Fibroblast of lung (primary cell): ENCODE measurements around the gene SDCBP2.

Source experiments
- EZH2 ChIP-seq: IDR thresholded peaks from 2 replicates; pipeline ENCODE4 v1.5.1; 2012; ENCODE audit warnings: low read length, control low read depth, mild to moderate bottlenecking; ENCODE audit errors: missing control alignments
- TF ChIP-seq, protein P1 (sequence below), 2 donors: IDR thresholded peaks in 1 of 2; conservative IDR thresholded peaks in 1 of 2; 1 replicate in 1 of 2; 2 replicates in 1 of 2; pipeline ENCODE4 v1.5.1; 2011 to 2012; ENCODE audit warnings: low read length in 2 of 2, control low read depth in 1 of 2, inconsistent platforms in 1 of 2, low read depth in 1 of 2, mild to moderate bottlenecking in 1 of 2

DNA sequence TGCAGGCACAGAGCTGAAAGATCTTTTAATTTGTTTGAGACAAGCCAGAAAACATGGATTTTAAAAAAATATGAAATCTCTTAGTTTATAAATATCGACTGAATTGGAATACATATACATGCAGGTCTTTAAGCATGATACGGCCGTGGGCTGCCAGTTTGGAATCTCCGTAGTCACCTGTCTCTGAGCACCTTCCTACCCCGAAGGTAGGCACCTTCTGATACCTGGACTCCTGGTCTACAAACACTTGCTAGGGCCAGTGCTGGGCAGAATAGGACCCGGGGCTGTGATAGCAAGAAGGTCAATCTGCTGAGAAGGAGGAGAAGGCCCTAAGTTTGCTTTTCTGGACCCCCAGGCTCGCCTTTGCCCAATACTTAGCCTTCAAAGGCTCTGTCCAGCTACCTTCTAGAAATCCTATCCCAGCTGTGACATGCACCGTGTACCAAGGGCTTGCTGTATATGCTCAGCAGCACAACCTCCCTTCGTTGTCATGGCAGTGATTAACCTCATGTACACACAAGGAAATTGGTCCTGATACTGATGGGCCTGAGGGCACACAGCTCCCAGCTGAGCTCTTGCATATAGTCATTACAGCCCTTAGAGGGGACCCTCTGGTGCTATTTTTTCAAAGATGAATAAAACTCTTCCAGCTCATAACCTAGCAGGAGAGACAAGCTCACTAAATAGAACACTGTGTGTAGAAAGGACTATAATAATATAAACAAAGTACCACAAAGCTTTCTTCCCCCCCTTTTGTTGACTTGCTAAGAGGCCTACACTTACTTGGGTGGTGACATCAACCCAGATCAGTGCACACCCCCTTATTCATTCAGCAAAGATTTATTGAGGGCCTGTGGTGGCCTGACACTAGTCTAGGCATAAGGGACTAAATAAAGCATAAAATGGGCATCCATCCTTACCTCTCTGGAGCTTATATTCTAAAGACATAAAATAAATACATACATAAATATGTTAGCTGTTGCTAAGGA is 45.1 kb downstream of the SDCBP2 start:
- TF ChIP-seq, protein P1, sequence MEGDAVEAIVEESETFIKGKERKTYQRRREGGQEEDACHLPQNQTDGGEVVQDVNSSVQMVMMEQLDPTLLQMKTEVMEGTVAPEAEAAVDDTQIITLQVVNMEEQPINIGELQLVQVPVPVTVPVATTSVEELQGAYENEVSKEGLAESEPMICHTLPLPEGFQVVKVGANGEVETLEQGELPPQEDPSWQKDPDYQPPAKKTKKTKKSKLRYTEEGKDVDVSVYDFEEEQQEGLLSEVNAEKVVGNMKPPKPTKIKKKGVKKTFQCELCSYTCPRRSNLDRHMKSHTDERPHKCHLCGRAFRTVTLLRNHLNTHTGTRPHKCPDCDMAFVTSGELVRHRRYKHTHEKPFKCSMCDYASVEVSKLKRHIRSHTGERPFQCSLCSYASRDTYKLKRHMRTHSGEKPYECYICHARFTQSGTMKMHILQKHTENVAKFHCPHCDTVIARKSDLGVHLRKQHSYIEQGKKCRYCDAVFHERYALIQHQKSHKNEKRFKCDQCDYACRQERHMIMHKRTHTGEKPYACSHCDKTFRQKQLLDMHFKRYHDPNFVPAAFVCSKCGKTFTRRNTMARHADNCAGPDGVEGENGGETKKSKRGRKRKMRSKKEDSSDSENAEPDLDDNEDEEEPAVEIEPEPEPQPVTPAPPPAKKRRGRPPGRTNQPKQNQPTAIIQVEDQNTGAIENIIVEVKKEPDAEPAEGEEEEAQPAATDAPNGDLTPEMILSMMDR (conservative IDR thresholded peaks at IDR 0.05 in 1 of 2, IDR thresholded peaks at IDR 0.05 in 1 of 2; ENCODE audit: low read depth in 1 of 2, low read length in 2 of 2): no peak
- no peak for TF ChIP-seq EZH2
